Measurements from ENCODE around the gene LAMA1. TPM values are rescaled to one million over a fixed set of nuclear protein-coding genes. Genes with fewer than 3 reads are reported as not detected.

The LAMA1 gene
- total RNA-seq, 1 experiment from 2014 or later: not detected

DNA sequence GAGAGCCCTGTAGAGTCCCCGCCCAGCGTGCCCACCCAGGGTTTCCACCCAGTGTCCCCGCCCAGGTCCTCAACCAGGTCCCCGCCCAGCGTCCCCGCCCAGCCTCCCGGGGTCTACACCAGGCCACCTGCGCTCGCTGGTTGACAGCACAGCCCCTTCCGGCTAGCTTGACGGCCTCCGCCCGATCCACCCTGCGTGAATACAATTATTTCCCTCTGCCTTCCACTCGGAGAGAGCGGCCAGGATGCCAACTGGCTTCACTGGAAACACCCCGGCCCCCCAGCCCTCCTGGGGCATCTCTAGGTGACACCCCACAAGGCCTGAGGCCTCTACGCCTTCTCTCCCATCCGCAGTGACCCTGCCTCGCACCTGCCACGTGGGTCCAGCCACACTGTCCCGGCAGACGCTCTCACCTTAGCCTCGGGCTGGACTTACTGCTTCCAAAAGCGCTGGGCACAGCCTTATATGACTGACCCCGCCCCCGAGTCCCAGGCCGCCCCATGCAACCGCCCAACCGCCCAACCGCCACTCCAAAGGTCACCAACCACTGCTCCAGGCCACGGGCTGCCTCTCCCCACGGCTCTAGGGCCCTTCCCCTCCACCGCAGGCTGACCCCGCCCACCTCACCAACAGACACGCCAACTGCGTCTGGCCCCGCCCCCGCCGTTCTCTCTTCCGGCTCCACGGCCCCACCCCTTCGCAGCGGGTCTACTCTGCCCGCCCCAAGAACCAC is 188.1 kb downstream of the LAMA1 start:
- Histone ChIP-seq H3K27me3 (ENCODE audit: low read length) (no peaks in the 10 kb centered on the region), H3K79me2 (ENCODE audit: low read length) (no peaks in the 10 kb centered on the region), H3K9ac (ENCODE audit: low read length) (no peak overlapping the region), H3K4me2 (ENCODE audit: low read depth, low read length, poor library complexity, severe bottlenecking) (no peak overlapping the region), H3K27ac (ENCODE audit: low read length) (no peak overlapping the region), H3K9me2 (replicated peaks; ENCODE audit: insufficient read depth, low read length) (no peaks in the 10 kb centered on the region), H3K9me3 (ENCODE audit: low read length) (no peaks in the 10 kb centered on the region; the same call in 1 of the 2 replicates), H4K20me1 (ENCODE audit: insufficient read depth, low read depth, low read length) (no peaks in the 10 kb centered on the region), H3K36me3 (ENCODE audit: insufficient read depth, low read length) (no peaks in the 10 kb centered on the region), H3K4me1 (ENCODE audit: low read length) (no peaks in the 10 kb centered on the region), H3K4me3 (ENCODE audit: low read length) (no peak overlapping the region), H2AFZ (ENCODE audit: low read length) (no peak overlapping the region)
- DNase-seq: no peak

GRCh38 chr18:6928359-6928758 is 189.2 kb downstream of the LAMA1 start:
- Histone ChIP-seq H3K27me3 (ENCODE audit: low read length) (no peaks in the 10 kb centered on the region), H3K36me3 (ENCODE audit: insufficient read depth, low read length) (no peaks in the 10 kb centered on the region), H3K9me2 (replicated peaks; ENCODE audit: insufficient read depth, low read length) (no peaks in the 10 kb centered on the region; the same call in 1 of the 2 replicates), H4K20me1 (ENCODE audit: insufficient read depth, low read depth, low read length) (no peaks in the 10 kb centered on the region), H2AFZ (ENCODE audit: low read length) (no peak overlapping the region), H3K4me1 (ENCODE audit: low read length) (no peaks in the 10 kb centered on the region), H3K27ac (ENCODE audit: low read length) (no peak overlapping the region), H3K4me2 (ENCODE audit: low read depth, low read length, poor library complexity, severe bottlenecking) (no peak overlapping the region), H3K79me2 (ENCODE audit: low read length) (no peaks in the 10 kb centered on the region), H3K9ac (ENCODE audit: low read length) (no peak overlapping the region), H3K9me3 (ENCODE audit: low read length) (no peaks in the 10 kb centered on the region; the same call in 1 of the 2 replicates), H3K4me3 (ENCODE audit: low read length) (no peak overlapping the region)
- DNase-seq: peak; percentile 15

DNA sequence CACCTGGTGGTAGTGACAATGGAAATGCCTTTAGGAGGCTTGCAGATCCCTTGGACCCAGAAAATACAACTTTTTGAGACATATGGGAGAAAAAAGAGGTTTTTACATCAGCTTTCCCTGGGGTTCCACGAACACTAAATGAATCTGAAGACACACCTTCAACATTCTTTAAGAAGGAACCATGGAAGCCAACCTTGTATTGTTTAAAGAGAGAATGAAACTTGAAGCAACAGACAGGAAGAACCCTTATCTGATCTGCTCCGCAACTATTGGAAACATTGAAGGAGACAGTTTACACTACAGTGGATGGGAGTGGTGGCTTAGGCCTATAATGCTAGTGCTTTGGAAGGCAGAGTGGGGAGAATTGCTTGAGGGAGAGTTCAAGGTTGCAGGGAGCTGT is 190.4 kb downstream of the LAMA1 start:
- no peaks in the 10 kb centered on the region for H3K4me1 ChIP-seq (ENCODE audit: low read length)
- no peak overlapping the region for H3K4me3 ChIP-seq (ENCODE audit: low read length)
- no peaks in the 10 kb centered on the region; the same call in 1 of the 2 replicates for H3K9me2 ChIP-seq (replicated peaks; ENCODE audit: insufficient read depth, low read length)
- no peak for DNase-seq
- no peak overlapping the region for H3K4me2 ChIP-seq (ENCODE audit: low read depth, low read length, poor library complexity, severe bottlenecking)
- no peaks in the 10 kb centered on the region for H4K20me1 ChIP-seq (ENCODE audit: insufficient read depth, low read depth, low read length)
- no peaks in the 10 kb centered on the region for H3K27me3 ChIP-seq (ENCODE audit: low read length)
- H2AFZ ChIP-seq (ENCODE audit: low read length): no peak overlapping the region
- no peak overlapping the region for H3K9ac ChIP-seq (ENCODE audit: low read length)
- H3K36me3 ChIP-seq (ENCODE audit: insufficient read depth, low read length): no peaks in the 10 kb centered on the region
- H3K9me3 ChIP-seq (ENCODE audit: low read length): no peaks in the 10 kb centered on the region; the same call in 1 of the 2 replicates
- H3K27ac ChIP-seq (ENCODE audit: low read length): no peak overlapping the region
- no peaks in the 10 kb centered on the region for H3K79me2 ChIP-seq (ENCODE audit: low read length)

- Histone ChIP-seq H3K4me2 (ENCODE audit: low read depth, low read length, poor library complexity, severe bottlenecking) (no peak overlapping the region), H3K27ac (ENCODE audit: low read length) (no peak overlapping the region), H3K36me3 (ENCODE audit: insufficient read depth, low read length) (no peaks in the 10 kb centered on the region), H3K79me2 (ENCODE audit: low read length) (no peaks in the 10 kb centered on the region), H4K20me1 (ENCODE audit: insufficient read depth, low read depth, low read length) (no peaks in the 10 kb centered on the region), H3K9me2 (replicated peaks; ENCODE audit: insufficient read depth, low read length) (no peaks in the 10 kb centered on the region; the same call in 1 of the 2 replicates), H3K4me3 (ENCODE audit: low read length) (no peak overlapping the region), H3K9ac (ENCODE audit: low read length) (no peak overlapping the region), H3K27me3 (ENCODE audit: low read length) (no peaks in the 10 kb centered on the region), H3K9me3 (ENCODE audit: low read length) (no peaks in the 10 kb centered on the region; the same call in 1 of the 2 replicates), H3K4me1 (ENCODE audit: low read length) (no peaks in the 10 kb centered on the region), H2AFZ (ENCODE audit: low read length) (no peak overlapping the region)
- DNase-seq: peak; percentile 14
Measured at GRCh38 chr18:6923220-6923619, 194.4 kb downstream of the LAMA1 start.

- H3K79me2 ChIP-seq (ENCODE audit: low read length): no peaks in the 10 kb centered on the region
- no peaks in the 10 kb centered on the region; the same call in 1 of the 2 replicates for H3K9me2 ChIP-seq (replicated peaks; ENCODE audit: insufficient read depth, low read length)
- H2AFZ ChIP-seq (ENCODE audit: low read length): no peak overlapping the region
- H4K20me1 ChIP-seq (ENCODE audit: insufficient read depth, low read depth, low read length): no peaks in the 10 kb centered on the region
- no peak overlapping the region for H3K27ac ChIP-seq (ENCODE audit: low read length)
- no peaks in the 10 kb centered on the region; the same call in 1 of the 2 replicates for H3K9me3 ChIP-seq (ENCODE audit: low read length)
- H3K4me1 ChIP-seq (ENCODE audit: low read length): no peaks in the 10 kb centered on the region
- no peak overlapping the region for H3K9ac ChIP-seq (ENCODE audit: low read length)
- no peak for DNase-seq
- H3K27me3 ChIP-seq (ENCODE audit: low read length): no peaks in the 10 kb centered on the region
- H3K36me3 ChIP-seq (ENCODE audit: insufficient read depth, low read length): no peaks in the 10 kb centered on the region
- no peak overlapping the region for H3K4me2 ChIP-seq (ENCODE audit: low read depth, low read length, poor library complexity, severe bottlenecking)
- no peak overlapping the region for H3K4me3 ChIP-seq (ENCODE audit: low read length)
Measured at GRCh38 chr18:6921571-6921970, 196.0 kb downstream of the LAMA1 start.

- DNase-seq: no peak
- Histone ChIP-seq H3K4me2 (ENCODE audit: low read depth, low read length, poor library complexity, severe bottlenecking) (no peak overlapping the region), H3K9ac (ENCODE audit: low read length) (no peak overlapping the region), H3K79me2 (ENCODE audit: low read length) (no peaks in the 10 kb centered on the region), H3K9me3 (ENCODE audit: low read length) (no peaks in the 10 kb centered on the region; the same call in 1 of the 2 replicates), H4K20me1 (ENCODE audit: insufficient read depth, low read depth, low read length) (no peaks in the 10 kb centered on the region), H3K27ac (ENCODE audit: low read length) (no peak overlapping the region), H3K36me3 (ENCODE audit: insufficient read depth, low read length) (no peaks in the 10 kb centered on the region), H3K9me2 (replicated peaks; ENCODE audit: insufficient read depth, low read length) (no peaks in the 10 kb centered on the region; the same call in 1 of the 2 replicates), H3K4me3 (ENCODE audit: low read length) (no peak overlapping the region), H3K27me3 (ENCODE audit: low read length) (no peaks in the 10 kb centered on the region), H2AFZ (ENCODE audit: low read length) (no peak overlapping the region), H3K4me1 (ENCODE audit: low read length) (no peaks in the 10 kb centered on the region)
Measured at GRCh38 chr18:6920099-6920955, 197.3 kb downstream of the LAMA1 start.

GRCh38 chr18:6917072-6917471 is 200.5 kb downstream of the LAMA1 start:
- no peak for DNase-seq
- no peak overlapping the region for H3K4me2 ChIP-seq (ENCODE audit: low read depth, low read length, poor library complexity, severe bottlenecking)

GRCh38 chr18:6901286-6901926 is 216.2 kb downstream of the LAMA1 start:
- H3K27ac ChIP-seq (ENCODE audit: low read length): no peak overlapping the region
- no peaks in the 10 kb centered on the region; the same call in 1 of the 2 replicates for H3K9me3 ChIP-seq (ENCODE audit: low read length)
- H3K4me3 ChIP-seq (ENCODE audit: low read length): no peak overlapping the region
- H3K36me3 ChIP-seq (ENCODE audit: insufficient read depth, low read length): no peaks in the 10 kb centered on the region
- no peak for DNase-seq
- no peaks in the 10 kb centered on the region for H4K20me1 ChIP-seq (ENCODE audit: insufficient read depth, low read depth, low read length)
- H3K27me3 ChIP-seq (ENCODE audit: low read length): no peaks in the 10 kb centered on the region
- H2AFZ ChIP-seq (ENCODE audit: low read length): no peak overlapping the region
- H3K9me2 ChIP-seq (replicated peaks; ENCODE audit: insufficient read depth, low read length): no peaks in the 10 kb centered on the region
- no peaks in the 10 kb centered on the region for H3K4me1 ChIP-seq (ENCODE audit: low read length)
- no peak overlapping the region for H3K4me2 ChIP-seq (ENCODE audit: low read depth, low read length, poor library complexity, severe bottlenecking)
- no peak overlapping the region for H3K9ac ChIP-seq (ENCODE audit: low read length)
- H3K79me2 ChIP-seq (ENCODE audit: low read length): no peaks in the 10 kb centered on the region

More at GRCh38 chr18:6917072-6917471, 200.5 kb downstream of the LAMA1 start:
- H3K9me3 ChIP-seq (ENCODE audit: low read length): no peaks in the 10 kb centered on the region
- no peak overlapping the region for H3K9ac ChIP-seq (ENCODE audit: low read length)
- H3K4me3 ChIP-seq (ENCODE audit: low read length): no peak overlapping the region
- H3K27ac ChIP-seq (ENCODE audit: low read length): no peak overlapping the region
- no peak overlapping the region for H2AFZ ChIP-seq (ENCODE audit: low read length)
- no peaks in the 10 kb centered on the region for H3K9me2 ChIP-seq (replicated peaks; ENCODE audit: insufficient read depth, low read length)
- no peaks in the 10 kb centered on the region for H3K27me3 ChIP-seq (ENCODE audit: low read length)
- no peaks in the 10 kb centered on the region for H3K79me2 ChIP-seq (ENCODE audit: low read length)
- H3K4me1 ChIP-seq (ENCODE audit: low read length): no peaks in the 10 kb centered on the region
- no peaks in the 10 kb centered on the region for H4K20me1 ChIP-seq (ENCODE audit: insufficient read depth, low read depth, low read length)
- no peaks in the 10 kb centered on the region for H3K36me3 ChIP-seq (ENCODE audit: insufficient read depth, low read length)

Data from Karpas-422 (cell line).